ENCODE results near the gene MBD2.
A peak's percentile ranks its signal among the peaks of the same experiment; 100 is the strongest.
"Not testable (repeated sequence)": the region's sequence is repeated elsewhere in the genome, so short reads cannot be mapped to it uniquely, and the experiment has no call there.

Gene MBD2

DNA sequence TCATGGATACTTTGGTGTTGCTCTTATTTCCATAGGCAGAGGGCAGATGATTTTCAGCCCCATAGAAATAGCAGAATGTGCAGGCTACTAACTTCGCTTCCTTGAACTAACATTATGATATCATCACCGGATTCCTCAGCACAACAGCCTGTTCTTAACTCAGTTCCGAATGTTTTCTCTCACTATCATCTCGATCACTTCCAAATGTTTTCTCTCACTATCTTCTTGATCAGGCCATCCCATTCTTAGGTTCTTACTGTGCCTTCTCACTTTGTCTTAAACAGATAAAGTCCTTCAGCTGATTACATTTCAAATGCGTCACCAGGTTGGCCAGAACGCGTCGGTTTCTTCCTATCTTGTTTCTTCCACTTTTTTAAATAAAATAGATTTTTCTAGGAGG, 11.4 kb upstream of the MBD2 start:
- DNase-seq, result no peak

DNA sequence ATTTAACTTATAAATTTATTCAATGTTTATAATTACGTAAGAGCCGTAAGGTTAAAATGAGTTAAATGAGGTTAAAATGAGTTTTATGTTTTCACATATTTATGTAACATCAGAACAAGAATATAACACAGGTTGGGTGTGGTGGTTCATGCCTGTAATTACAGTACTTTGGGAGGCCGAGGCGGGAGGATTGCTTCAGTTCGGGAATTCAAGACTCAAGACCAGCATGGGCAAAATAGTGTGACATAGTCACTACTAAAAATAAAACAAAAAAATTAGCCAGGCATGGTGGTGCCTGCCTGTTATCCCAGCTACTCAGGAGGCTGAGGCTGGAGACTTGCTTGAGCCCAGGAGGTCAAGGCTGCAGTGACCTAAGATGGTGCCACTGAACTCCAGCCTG, 9.3 kb upstream of the MBD2 start:
- no peak for DNase-seq

DNA sequence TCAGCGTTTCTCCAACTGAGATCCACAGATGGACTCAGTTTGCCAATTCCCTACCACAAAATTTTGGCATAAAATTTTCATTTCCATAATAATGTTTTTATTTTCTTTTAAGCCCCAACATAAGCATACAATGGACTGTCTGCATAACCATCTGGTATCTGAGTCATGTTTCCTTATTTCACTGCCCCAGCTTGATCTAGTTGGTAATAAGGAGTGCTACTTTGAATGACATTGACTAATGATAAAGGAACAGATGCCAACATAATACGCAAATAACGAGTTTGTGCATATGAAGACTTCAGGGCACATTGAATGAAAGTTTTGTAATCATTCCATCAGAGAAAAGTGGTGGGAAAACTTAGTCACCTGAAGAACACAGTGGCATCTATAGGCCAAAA, 8.8 kb upstream of the MBD2 start:
- DNase-seq, result no peak

DNA sequence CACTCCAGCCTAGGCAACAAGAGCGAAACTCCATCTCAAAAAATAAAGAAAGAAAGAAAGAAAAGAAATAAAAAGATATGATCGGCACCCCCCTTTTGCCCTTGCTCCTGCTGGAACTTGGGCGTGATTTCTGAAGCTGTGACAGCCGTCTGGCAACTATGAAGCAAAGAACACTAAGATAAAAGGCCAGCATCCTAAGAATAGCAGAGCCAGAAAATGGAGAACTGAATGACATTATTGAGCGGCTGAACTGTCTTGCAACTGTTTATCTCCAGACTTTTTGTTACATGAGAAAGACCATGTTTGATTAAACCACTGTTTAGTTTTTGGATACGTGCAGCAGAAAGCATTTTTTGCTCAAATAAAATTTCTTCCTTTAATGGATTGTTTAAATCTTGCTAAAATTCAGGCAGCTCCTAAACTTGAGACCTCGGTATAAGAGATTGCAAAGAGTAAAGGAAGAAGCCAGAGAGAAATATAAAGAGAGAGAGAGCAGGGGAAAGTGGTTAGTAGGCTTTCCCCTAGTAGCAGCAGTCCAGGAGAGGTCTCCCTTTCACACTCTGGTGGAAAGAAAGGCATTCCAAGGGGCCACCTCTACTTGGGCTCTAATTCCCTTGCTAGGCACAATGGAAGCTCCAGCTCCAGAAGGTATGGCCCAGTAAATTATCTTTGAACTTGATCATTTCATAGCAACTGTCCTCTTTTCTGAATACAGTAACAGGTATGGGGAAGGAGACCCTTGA, 8.2 kb upstream of the MBD2 start:
- no peak for DNase-seq

DNA sequence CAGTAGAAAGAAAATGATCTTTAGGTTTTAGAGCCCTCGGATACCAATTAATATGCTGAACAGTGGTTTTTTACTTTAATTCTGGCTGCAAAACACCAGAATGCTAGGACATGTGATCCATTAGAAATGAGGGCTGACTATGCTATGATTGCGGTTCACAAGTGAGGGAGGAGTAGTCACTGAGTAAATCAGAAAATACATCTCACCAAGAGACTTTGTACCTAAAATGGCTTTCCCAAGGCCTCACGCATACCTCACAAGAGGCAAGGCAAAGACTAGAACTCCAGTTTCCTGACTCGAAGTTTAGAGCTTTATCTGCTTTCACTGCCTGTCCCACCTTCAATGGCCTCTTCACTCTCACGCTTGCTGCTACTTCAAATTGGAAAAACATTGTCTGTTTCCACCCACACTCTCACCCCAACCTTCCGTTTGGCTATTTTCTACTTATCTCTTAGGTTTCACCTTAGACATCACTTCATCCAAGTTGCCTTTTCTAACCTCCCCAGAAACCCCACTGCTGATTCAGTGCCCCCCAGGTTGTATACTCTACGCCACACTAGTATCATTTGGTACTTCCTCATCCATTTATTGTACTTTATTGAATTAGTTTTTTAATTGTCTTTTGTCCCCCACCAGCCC, 5.1 kb upstream of the MBD2 start:
- peak in 1 of 5 experiments; percentile 31 for DNase-seq

DNA sequence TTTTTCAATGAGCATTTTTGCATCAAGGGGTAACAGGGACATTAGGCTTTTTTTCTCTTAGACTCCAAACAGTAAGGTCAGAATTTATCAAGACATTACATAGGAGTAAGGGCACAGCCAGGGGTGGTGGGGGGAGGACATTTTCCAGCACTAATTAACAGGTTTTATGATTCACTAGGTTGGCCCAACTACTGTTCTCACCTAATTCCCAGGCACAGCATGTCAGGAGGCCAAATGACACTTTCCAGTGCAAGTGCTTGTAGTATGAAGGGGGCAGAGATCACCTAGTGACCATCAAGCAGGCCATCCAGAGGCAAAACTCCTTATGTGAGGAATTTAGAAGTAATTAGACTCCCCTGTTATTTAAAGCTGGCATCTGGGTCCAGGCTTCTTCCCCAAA, 3.9 kb upstream of the MBD2 start:
- DNase-seq, result no peak

DNA sequence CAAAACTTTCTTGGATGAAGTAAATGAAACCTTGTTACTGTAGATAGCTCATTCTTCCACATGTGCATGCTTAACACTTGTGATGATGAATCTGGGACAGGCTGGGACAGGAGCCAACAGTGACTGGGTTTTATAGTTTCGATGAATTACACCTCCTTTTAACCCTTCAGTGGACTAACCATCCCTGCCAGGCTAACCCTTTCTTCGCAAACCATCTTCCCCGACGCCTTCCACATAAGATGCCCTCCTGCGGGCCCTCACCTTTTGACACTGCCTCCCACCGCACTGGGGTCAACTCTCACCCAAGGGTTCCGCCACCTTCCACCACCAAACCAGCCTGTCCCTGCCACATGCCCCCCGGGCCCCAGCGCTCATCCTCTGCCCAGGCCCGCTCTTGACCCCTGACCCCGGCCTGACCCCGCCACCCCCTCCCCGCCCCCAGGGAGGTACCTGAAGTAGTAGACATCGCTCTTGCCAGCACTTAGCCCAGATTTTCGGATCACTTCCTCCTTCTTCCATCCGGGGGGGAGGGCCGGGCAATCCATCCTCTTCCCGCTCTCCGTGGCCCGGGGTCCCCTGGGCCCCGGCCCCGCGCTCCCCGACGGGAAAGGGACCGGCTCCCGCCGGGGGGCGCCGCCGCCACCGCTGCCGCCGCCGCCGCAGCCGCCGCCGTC, 764 bp downstream of the MBD2 start:
- peak in 3 of 5 experiments; percentile 18 to 58 (median 36) for DNase-seq

DNA sequence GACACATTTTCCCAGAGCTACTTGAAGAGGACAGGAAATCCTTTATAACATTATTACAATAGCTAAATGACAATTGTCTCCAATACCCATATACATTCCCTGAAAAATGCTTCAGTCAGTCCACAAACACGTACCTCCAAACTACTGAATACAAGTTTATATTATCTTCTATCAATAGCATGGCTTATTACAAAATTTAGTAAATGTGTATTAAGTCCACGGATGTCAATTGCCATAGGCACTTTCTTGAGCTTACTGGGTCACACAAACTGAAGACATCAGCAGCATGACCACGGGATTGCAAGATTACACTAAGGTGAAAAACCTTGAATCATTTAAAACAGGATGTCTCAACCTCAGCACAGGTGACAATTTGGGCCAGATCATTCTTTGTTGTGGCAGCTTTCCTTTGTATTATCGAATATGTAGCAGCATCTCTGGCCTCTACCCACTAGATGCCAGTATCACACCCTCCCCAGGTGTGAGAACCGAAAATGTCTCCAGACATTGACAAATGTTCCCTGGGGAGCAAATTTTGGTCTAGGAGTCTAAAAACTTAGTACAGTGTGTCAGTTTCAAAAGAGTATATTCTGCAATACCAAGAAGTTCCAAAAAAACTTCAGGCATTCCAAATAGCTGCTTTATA, 1.4 kb downstream of the MBD2 start:
- DNase-seq, result peak in 3 of 5 experiments; percentile 36 to 85 (median 79)

DNA sequence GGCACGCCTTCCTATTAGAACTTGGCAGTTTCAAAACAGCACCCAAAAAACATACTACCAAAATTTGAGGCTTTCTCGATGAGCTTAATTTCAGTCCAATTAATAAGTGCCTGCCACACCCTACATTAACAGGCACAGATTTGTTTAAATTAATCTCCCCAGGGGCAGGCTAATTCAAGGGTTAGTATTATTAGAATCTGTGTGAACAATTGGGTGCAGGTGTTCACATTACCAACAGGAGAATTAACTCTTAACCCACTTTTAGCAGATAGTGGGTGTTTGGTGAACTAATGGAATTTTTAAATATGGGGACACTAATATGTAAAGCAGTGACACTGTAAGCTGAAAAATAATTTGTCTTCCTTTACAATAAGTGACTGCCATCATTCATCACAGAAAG, 4.1 kb downstream of the MBD2 start:
- DNase-seq, result no peak

DNA sequence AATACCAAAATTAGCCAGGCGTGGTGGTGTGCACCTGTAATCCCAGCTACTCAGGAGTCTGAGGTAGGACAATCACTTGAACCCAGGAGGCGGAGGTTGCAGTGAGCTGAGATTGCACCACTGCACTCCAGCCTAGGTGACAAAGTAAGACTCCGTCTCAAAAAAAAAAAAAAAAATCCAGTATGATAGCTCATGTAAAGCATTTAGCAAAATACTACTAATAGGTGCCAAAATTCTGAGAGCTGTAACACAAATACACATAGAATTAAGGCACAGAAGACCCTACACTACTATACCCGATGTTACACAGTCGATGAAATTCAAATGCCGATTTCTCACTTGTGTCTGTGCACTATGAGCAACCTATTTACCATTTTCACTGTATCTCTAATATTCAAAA, 5.7 kb downstream of the MBD2 start:
- DNase-seq, result not testable (repeated sequence)

DNA sequence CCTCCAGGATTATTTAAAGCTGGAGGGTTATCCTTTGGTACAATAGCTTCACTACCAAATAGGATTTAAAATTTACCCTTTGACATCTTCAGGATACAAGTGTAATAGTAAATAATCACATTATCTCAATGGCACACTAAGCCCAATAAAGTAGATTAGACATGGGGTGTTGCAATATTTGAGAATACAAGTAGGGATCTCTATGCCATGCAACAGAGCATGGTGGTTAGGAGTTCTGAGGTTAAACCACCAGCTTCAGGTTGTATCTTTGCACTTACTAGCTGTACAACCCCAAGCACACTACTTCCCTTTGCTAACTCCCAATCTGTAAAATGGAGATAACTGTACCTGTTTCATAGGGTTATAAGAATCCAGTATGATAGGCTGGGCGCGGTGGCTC, 6.2 kb downstream of the MBD2 start:
- peak in 1 of 5 experiments; percentile 35 for DNase-seq

DNA sequence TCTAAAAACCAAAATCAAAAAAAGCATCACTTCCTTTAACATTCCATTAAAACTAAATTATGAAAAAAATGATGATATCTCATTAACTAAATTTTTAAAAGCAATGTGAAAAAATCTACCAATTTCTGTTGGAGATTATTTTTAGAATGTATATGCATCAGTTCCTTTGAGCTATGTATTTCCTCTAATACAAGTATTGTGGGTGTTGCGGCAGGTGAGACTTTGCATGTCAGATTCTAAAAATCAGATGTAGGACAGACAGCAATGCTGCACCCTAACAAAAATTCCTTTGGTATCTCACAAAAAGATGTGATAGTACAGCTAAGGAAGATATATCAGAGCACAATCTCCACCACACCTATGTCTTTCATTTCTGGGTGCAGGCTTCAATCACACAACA, 6.8 kb downstream of the MBD2 start:
- no peak for DNase-seq

DNA sequence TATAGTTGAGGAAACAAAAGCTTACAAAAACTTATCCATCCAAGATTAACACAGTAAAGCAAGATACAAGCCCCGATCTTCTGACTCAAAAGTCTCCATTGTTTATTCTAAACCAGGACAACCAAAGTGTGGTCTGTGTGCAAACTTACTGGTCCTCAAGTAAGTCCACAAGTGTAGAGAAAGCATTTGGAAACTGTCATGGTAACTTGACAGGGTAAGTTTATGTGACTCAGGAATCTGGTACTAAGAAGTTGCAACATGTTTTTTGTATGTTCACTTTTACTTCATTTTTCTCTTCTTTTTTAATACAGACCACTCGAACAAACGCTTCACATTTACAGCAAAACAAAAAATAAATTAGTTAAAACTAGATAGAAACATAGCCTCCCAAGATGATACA, 9.4 kb downstream of the MBD2 start:
- DNase-seq, result no peak

DNA sequence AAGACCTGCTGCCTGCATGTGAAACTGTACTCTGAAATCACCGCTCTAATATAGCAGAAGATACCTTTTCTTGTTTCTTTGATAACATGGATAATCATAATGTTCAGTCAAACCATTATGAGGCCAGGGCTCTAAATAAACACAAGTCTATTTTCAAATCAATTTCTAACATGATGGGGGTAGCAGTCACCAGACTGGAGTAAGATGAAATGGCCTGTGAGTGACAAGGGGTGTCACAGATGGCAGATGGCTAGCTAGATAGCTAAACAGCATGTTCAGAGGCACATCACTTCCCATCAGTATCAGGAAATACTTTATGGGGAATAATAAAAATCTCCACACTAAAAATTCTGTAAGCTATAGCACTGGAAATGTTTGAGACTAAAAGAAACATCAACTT, 14.0 kb downstream of the MBD2 start:
- no peak for DNase-seq

DNA sequence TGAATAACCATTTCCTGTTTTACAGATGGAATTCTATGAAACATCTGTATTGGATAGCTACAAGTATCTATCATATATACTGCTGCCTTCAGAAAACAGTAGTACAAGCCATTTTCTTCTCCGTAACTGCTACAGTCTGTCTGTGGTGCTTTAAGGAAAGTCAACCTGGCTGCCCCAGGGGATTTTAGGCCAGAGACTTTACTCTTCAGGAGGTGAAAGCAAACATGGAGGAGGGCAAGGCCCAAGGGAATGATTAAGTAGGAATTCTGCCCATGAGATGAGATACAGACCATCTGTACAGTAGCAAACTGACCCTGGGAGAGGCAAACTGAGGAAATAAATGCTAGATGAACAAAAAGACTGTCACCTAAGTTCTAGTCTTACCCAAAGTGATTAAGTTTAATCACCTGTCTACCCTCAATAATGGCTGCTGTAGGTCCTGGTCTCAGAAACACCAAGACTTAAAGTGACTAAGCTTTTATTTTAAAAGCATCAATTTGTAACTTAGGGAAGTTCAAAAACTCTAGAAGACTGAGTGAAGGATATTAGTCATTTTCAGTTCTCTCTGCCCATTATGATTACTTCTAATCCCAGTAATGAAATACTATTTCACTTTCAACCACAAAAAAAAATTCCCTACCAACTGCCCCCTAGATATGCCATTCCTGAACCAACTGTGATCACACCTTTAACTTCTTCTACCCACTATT, 14.8 kb downstream of the MBD2 start:
- DNase-seq, result peak in 1 of 5 experiments; percentile 23

DNA sequence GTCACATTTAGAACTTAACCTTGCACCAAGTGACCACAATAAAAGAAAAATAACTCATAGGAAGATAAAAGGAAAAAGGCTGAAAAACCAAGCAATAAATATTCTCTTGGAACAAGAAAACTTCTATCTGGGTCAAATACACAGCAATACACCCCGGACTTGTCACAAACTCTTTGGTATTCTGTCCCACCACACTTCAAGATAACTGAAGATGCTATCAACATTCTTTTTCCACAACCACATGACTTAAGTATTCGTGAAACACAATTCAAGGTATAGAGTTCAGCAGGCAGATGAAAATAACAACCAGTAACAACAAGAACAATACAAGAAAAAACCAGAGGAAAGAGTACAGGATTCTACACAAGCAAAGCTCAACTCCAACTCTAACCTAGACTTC, 18.0 kb downstream of the MBD2 start:
- DNase-seq, result peak in 1 of 5 experiments; percentile 54

DNA sequence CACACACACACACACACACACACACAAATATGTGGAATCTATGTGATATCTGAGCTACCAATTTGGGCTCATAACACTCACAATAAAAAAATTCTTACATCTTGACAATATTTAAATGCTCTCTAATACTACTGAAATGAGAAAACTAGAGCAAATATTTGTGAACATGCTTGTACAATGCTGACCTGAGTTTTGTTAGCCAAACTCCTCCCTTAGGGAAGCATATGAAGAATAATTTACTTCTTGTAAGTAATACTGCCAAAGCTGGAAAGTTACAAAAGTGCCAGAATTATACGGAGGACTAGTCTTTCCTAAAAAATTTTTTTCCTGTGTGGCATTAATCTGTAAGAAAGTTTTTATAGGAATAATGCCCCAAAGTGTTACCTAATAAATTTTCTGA, 18.5 kb downstream of the MBD2 start:
- DNase-seq, result no peak

DNA sequence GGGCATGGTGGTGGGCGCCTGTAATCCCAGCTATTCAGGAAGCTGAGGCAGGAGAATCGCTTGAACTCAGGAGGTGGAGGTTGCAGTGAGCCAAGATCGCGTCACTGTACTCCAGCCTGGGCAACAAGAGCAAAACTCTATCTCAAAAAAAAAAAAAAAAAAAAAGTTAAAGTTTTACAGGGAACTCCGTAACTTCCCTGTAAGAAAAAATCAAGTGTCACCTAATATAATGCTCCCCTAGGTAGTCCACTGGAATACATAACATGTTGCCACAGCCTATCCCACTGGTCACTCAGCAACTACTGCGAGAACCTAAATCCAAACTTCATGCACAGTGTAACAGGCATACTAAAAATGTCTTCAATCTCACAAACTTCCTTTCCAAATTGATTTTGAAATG, 19.0 kb downstream of the MBD2 start:
- DNase-seq, result not testable (repeated sequence)

DNA sequence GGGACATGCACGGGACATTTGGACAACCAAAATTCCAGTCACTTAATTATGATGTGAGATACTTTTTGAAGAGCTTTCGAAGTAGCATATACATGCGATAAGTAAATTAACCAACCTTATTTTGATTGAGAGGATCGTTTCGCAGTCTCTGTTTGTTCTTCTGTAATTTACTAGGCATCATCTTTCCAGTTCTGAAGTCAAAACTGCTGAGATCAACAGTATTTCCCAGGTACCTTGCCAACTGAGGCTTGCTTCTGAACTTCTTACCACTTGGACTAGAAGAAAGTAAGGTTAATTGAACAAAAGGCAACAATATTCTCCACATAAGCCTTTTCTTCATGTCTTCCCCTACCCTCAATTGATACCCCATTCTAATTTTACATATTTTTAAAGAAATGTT, 19.6 kb downstream of the MBD2 start:
- DNase-seq, result no peak

DNA sequence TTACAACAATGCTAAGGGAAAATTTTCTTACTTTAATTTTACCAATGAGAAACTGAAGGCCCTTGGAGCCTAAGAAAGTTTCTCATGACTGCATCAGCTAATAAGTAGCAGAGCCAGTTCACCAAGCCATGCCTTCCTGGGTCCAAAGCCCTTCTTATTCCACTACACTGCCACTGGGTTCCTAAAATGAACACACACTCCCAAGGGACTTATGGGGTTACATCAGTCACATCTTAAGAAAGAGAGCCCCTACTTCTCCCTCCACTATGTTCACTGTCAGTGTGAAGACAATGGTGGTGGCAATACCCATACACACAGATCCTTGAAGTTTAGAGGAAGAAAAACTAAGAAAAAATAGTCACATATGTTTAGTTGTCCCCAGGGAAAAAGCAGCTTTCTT, 20.6 kb downstream of the MBD2 start:
- DNase-seq, result no peak

DNA sequence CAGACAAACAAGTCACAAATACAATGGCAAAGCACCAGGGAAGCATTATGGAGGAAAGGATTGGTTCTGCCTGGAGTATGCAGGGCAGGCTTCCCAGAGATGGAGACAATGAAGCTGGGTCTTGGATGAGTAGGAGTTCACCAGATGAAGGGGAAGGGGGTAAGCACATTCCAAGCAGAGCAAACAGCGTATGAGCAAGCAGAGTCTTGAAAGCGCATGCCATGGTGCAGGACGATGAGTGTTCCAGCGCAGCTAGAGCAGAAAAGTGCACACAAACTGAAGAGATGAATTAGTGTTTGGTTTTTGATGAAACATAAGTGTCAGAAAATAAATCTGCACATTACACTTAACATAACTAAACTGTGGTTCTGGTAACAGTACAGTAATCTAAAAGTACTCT, 21.6 kb downstream of the MBD2 start:
- DNase-seq, result no peak

DNA sequence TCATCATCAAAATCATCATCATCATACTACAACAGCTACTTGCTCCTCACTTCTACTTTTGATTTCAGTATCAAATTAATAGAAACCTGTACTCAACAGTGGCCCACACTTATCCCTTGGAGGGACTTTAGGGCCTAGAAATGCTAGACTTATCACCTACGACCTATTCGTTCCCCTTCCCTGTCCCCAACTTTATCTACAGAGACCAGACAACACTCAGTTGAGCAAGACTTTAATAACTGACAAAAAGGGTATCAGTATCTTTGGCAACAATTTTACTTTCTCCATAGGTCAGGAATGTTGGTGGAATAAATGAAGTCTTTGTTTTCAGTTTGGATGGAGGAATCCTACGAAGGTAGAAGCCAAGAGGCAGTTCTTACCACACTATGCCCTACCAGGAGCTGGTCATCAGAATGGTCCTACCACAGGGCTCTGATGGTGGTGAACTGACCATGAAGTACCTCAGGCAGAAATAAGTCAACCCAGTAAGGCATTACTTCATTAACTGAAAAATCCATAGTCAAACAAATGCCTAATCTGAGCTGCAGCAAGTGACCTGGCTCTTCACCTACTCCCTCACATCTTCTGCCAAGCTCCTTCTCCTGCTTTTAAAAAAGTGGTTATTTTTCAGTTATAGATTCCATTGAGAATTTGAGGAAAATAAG, 26.6 kb downstream of the MBD2 start:
- no peak for DNase-seq
